B cell (primary cell): ENCODE data around the gene EHF.

ENCODE experiments used
- EZH2 ChIP-seq: IDR thresholded peaks from 2 replicates; pipeline ENCODE4 v1.6.1; 2012; ENCODE audit warnings: borderline replicate concordance, low read depth, mild to moderate bottlenecking, moderate library complexity, low read length; ENCODE audit not compliant: insufficient read depth, poor library complexity, severe bottlenecking
- TF ChIP-seq, protein P1 (sequence below): fragments of 200-600 bp; IDR thresholded peaks from one replicate; pipeline ENCODE4 v1.8.0; 2022; ENCODE audit warnings: antibody characterized with exemption, mild to moderate bottlenecking

DNA sequence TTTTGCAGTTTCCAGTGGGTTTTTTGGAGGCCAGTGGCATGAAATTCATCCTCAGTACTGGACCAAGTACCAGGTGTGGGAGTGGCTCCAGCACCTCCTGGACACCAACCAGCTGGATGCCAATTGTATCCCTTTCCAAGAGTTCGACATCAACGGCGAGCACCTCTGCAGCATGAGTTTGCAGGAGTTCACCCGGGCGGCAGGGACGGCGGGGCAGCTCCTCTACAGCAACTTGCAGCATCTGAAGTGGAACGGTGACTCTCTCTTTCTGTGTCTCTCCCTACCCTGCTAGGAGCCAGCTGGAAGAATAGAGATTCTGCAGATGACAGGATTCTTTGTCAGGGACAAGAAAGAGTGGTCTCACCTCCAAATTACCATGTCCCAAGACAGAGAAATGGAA is 25.5 kb downstream of the EHF start:
- TF ChIP-seq, protein P1, sequence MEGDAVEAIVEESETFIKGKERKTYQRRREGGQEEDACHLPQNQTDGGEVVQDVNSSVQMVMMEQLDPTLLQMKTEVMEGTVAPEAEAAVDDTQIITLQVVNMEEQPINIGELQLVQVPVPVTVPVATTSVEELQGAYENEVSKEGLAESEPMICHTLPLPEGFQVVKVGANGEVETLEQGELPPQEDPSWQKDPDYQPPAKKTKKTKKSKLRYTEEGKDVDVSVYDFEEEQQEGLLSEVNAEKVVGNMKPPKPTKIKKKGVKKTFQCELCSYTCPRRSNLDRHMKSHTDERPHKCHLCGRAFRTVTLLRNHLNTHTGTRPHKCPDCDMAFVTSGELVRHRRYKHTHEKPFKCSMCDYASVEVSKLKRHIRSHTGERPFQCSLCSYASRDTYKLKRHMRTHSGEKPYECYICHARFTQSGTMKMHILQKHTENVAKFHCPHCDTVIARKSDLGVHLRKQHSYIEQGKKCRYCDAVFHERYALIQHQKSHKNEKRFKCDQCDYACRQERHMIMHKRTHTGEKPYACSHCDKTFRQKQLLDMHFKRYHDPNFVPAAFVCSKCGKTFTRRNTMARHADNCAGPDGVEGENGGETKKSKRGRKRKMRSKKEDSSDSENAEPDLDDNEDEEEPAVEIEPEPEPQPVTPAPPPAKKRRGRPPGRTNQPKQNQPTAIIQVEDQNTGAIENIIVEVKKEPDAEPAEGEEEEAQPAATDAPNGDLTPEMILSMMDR, result no peak
- no peak for TF ChIP-seq EZH2
